SK-N-MC (cell line): Measurements from ENCODE around the gene ESCO1.

ENCODE experiments used
- EZH2 ChIP-seq: fragments of 200-600 bp; sonication (generic); IDR thresholded peaks from one replicate; pipeline ENCODE4 v1.6.1; 2017; ENCODE audit warnings: antibody characterized with exemption
- FOXP2 ChIP-seq: optimal IDR thresholded peaks from 2 replicates; pipeline ENCODE3; 2011; ENCODE audit warnings: mild to moderate bottlenecking, moderate library complexity; ENCODE audit not compliant: insufficient read depth; ENCODE audit errors: extremely low read length, control extremely low read depth
- POLR2AphosphoS5 ChIP-seq: IDR thresholded peaks from 2 replicates; pipeline ENCODE4 v1.6.1; 2012; ENCODE audit warnings: mild to moderate bottlenecking, low read depth, low read length, borderline replicate concordance

DNA sequence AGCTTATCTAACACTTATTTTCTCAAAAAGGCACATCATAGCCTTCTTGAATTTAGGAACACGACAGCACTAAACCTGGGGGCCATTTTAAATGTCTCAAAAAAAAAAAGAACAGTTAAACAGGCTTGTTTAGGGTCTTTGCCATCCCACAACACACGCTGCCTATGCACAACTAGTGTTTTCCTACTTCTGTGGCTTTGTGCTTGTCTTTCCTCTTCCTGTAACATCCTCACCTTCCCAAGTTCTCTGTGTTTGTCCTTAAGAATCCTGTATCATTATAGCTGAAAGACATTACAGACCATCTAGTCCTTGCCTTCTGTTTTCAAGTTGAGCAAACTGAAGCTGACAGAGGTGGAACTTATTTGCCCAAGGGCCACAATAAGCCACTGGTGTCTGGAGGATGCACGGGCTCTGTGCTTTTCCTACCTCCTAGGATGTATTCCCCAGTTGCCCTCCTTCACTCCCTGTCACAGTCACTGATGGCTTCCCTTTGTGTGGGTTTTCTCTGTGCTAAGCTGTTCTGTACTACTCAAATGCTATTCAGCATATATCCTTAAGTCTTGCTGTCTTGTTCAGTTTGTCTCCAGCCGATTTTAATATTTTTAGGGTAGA lies 34.2 kb upstream of the ESCO1 start:
- no peak for TF ChIP-seq POLR2AphosphoS5
- no peak for TF ChIP-seq EZH2
- TF ChIP-seq FOXP2, result no peak
